Measurements from ENCODE around the gene DSTN. TPM values are rescaled to one million over a fixed set of nuclear protein-coding genes. Genes with fewer than 3 reads are reported as not detected.

Gene DSTN
- total RNA-seq, 4 donors from 2014 or later: 242 to 616 (median 360) TPM

- peaks cover 0 to 11% (median 0%) of the 10 kb centered on the region in 3 donors for H3K36me3 ChIP-seq
- intact Hi-C loops (cut with DNase I): no loop called here
- no peaks in the 10 kb centered on the region for H3K9me3 ChIP-seq
- no peak for DNase-seq
- H3K27me3 ChIP-seq: no peaks in the 10 kb centered on the region
- peak overlapping the region in 2 of 4 donors; percentile 79 to 80 for H3K27ac ChIP-seq
- TF ChIP-seq CTCF (IDR thresholded peaks at IDR 0.05): no peak
- no peak for TF ChIP-seq POLR2A (IDR thresholded peaks at IDR 0.05)
- peaks cover 11 to 97% (median 20%) of the 10 kb centered on the region in 3 donors for H3K4me1 ChIP-seq
- no peak overlapping the region for H3K4me3 ChIP-seq
Observed at GRCh38 chr20:17584689-17585088, 14.8 kb downstream of the DSTN start.

DNA sequence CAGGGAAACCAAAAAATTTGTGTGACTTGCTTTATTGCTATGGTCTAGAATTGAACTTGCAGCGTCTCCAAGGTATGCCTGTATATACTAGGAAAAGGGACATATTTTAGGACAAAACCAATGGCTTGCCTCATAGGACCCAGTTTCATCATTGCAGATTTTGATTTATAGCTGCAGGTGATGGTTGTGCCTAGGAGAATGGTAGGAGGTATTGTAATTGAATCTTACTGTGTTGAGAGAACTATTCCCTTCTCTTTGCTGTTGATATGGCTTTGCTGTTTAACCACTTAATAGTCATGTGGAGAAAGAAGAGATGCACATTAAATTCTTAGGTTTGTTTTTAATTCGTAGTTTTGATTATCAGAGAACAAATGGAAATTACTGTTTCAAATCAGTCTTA, 16.4 kb downstream of the DSTN start:
- Histone ChIP-seq H3K4me3 (no peak overlapping the region), H3K27ac (peak overlapping the region in 2 of 4 donors; percentile 79 to 80), H3K36me3 (peaks cover 0 to 11% (median 0%) of the 10 kb centered on the region in 3 donors), H3K9me3 (no peaks in the 10 kb centered on the region), H3K4me1 (peaks cover 11 to 95% (median 13%) of the 10 kb centered on the region in 3 donors), H3K27me3 (no peaks in the 10 kb centered on the region)
- WGBS, 2 donors: 75 to 81% methylated on average over 2 of the region's 2 CpGs
- intact Hi-C loops (cut with DNase I): no loop called here
- no peak for DNase-seq
- TF ChIP-seq CTCF (IDR thresholded peaks at IDR 0.05): no peak
- no peak for TF ChIP-seq POLR2A (IDR thresholded peaks at IDR 0.05)

DNA sequence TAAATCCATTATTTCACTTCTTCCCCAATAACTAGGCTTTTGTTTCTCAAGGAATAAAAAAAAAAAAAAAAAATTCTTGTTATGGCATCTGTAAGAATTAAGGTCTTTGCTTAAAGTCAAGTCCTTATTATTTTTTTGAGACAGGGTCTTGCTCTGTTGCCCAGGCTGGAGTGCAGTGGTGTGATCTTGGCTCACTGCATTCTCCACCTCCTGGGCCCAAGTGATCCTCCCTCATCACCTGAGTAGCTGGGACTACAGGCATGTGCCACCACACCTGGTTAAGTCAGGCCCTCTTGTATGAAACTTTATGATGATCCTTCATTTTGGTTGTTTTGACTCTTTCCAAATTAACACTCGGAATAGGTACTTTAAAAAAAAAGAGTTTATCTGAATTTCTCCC, 17.3 kb downstream of the DSTN start:
- Histone ChIP-seq H3K4me1 (peaks cover 11 to 97% (median 16%) of the 10 kb centered on the region in 3 donors), H3K4me3 (no peak overlapping the region), H3K27ac (peak overlapping the region in 2 of 4 donors; percentile 79 to 80), H3K9me3 (no peaks in the 10 kb centered on the region), H3K36me3 (peaks cover 0 to 11% (median 0%) of the 10 kb centered on the region in 3 donors), H3K27me3 (no peaks in the 10 kb centered on the region)
- WGBS, 2 donors: 77 to 86% methylated on average over 1 of the region's 1 CpG
- TF ChIP-seq CTCF (IDR thresholded peaks at IDR 0.05): no peak
- TF ChIP-seq POLR2A (IDR thresholded peaks at IDR 0.05): no peak
- no peak for DNase-seq
- intact Hi-C loops (cut with DNase I): no loop called here

GRCh38 chr20:17587824-17588223, 17.9 kb downstream of the DSTN start:
- Histone ChIP-seq H3K27me3 (no peaks in the 10 kb centered on the region), H3K4me1 (peaks cover 6 to 97% (median 17%) of the 10 kb centered on the region in 3 donors), H3K4me3 (no peak overlapping the region), H3K9me3 (no peaks in the 10 kb centered on the region), H3K27ac (peak overlapping the region in 2 of 4 donors; percentile 79 to 80), H3K36me3 (peaks cover 0 to 18% (median 0%) of the 10 kb centered on the region in 3 donors)
- TF ChIP-seq POLR2A (IDR thresholded peaks at IDR 0.05) (no peak), CTCF (IDR thresholded peaks at IDR 0.05) (no peak)
- no peak for DNase-seq
- intact Hi-C loops (cut with DNase I): no loop called here
- 62 to 78% methylated on average over 3 of the region's 3 CpGs for WGBS, 2 donors

DNA sequence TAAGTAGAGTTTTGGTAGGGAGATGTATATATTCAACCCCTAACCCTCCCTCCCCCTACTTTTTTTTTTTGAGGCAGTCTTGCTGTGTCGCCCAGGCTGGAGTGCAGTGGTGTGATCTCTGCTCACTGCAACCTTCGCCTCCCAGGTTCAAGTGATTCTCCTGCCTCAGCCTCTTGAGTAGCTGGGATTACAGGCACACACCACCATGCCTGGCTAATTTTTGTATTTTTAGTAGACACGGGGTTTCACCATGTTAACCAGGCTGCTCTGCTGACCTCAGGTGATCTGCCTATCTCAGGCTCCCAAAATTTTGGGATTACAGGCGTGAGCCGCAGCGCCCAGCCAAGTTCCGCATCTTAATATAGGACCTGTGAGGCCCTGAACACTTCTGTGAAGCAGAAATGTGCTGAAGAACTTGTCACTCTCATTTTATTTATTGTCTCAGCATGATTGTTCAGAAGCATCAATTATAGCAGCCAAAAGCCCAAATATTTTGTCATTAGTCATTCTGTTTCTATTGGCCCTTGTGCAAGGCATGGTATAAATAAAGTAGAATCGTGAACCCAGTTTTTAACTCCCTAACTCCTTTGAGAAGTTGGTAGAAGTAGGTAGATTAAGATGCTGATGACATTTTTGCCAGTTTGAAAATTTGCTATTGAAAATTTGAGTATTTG, 19.4 kb downstream of the DSTN start:
- H3K36me3 ChIP-seq: peaks cover 0 to 12% (median 0%) of the 10 kb centered on the region in 3 donors
- no peaks in the 10 kb centered on the region for H3K9me3 ChIP-seq
- H3K4me1 ChIP-seq: peaks cover 0 to 98% (median 28%) of the 10 kb centered on the region in 3 donors
- intact Hi-C loops (cut with DNase I): no loop called here
- 60 to 69% methylated on average over 7 to 8 of the region's 8 CpGs for WGBS, 2 donors
- peak overlapping the region; percentile 12 to 80 (median 68) for H3K27ac ChIP-seq
- TF ChIP-seq POLR2A (IDR thresholded peaks at IDR 0.05) (no peak), CTCF (IDR thresholded peaks at IDR 0.05) (no peak)
- DNase-seq: no peak
- no peaks in the 10 kb centered on the region for H3K27me3 ChIP-seq
- H3K4me3 ChIP-seq: peak overlapping the region in 3 of 4 donors; percentile 3 to 33 (median 4)

Measured in esophagus squamous epithelium (tissue), 5 donors.